Pancreas (tissue), 10 donors: ENCODE measurements around the gene CPLX1. TPM values are rescaled to one million over a fixed set of nuclear protein-coding genes. Genes with fewer than 3 reads are reported as not detected.

Experiments
- ATAC-seq, 4 donors: fragments of 200-7000 bp; cut with Tn5 transposase; one replicate each; pipeline versions ENCODE4 v1.8.0 to v1.9.1; 2020; ENCODE audit warnings: mild to moderate bottlenecking in 4 of 4, moderate library complexity in 4 of 4
- DNase-seq, 6 donors: peaks; one replicate each; pipeline ENCODE4 v3.0.0-alpha.2; 2020
- FAIRE-seq: peaks from 2 replicates; lab custom pipeline; 2012; peaks lifted over from hg19 to GRCh38; lab: Jason Lieb, UNC
- H3K27ac ChIP-seq, 4 donors: fragments of 200-600 bp; sonication (generic); 1 replicate in 3 of 4; 2 replicates in 1 of 4; pipeline versions ENCODE4 v1.5.0 to v1.8.0; 2020
- H3K27me3 ChIP-seq, 4 donors: fragments of 200-600 bp; one replicate each; pipeline ENCODE4 v1.8.0; 2021
- H3K36me3 ChIP-seq, 3 donors: fragments of 200-600 bp; sonication (generic) in 1 of 3; one replicate each; pipeline versions ENCODE4 v1.5.0 to v1.8.0; 2020 to 2021
- H3K4me1 ChIP-seq, 3 donors: fragments of 200-600 bp; one replicate each; pipeline ENCODE4 v1.8.0; 2021
- H3K4me3 ChIP-seq, 4 donors: fragments of 200-600 bp; sonication (generic) in 2 of 4; one replicate each; pipeline versions ENCODE4 v1.5.0 to v1.8.0; 2020 to 2021
- H3K9me3 ChIP-seq, 4 donors: fragments of 200-600 bp; one replicate each; pipeline ENCODE4 v1.8.0; 2021
- CTCF ChIP-seq, 4 donors: fragments of 200-600 bp; sonication (generic) in 3 of 4; IDR thresholded peaks; one replicate each; pipeline versions ENCODE4 v1.5.0 to v1.8.0; 2021; ENCODE audit warnings: antibody characterized with exemption in 4 of 4
- WGBS, 2 donors: extraction: QIAGEN DNeasy Blood & Tissue Kit; methylation state at CpG; one replicate each; pipeline ENCODE4 v1.1.7; 2013; 5-methylcytosine and 5-hydroxymethylcytosine counted together
- intact Hi-C, 3 donors: fragments of 100-400 bp; cut with DNase I; formaldehyde crosslinking; loops; one replicate each; pipeline versions ENCODE4 v1.11.1 to v1.14.2; 2022
- polyA plus RNA-seq, 2 donors: library from polyadenylated mRNA; stranded (reverse); fragments of 200-250 nt; gene quantifications; one replicate each; pipeline ENCODE4 v1.2.3, GENCODE V29; 2013
- total RNA-seq, 6 donors: library from RNA; stranded (reverse); fragmentation: NEBNext Ultra II Directional in 4 of 6; extraction: Animal tissue kit (Norgen Biotek cat#: 25700) in 4 of 6; gene quantifications; one replicate each; pipeline versions ENCODE4 v1.2.1 to v1.2.4, GENCODE V29; 2021 to 2023
- donor health status: healthy with polysubstance abuse.
- donor health status: DM: no; HTN: no; CAD: no; lungs with moderate emphysema.
- donor health status: DM: no; HTN: no; CAD: no.
- donor health status: control.
- donor health status: control.
- donor health status: Bipolar disorder and iron deficiency.
- donor health status: DM: yes; HTN: yes; CAD: no.
- donor health status: DM: no; HTN: no; CAD: no.
- donor health status: DM: no; HTN: no; CAD: no.
- donor health status: DM: yes; HTN: yes; CAD: no.

CPLX1 gene
- total and polyA plus RNA-seq, 8 donors, result 0.51 to 7.7 (median 1.4) TPM

DNA sequence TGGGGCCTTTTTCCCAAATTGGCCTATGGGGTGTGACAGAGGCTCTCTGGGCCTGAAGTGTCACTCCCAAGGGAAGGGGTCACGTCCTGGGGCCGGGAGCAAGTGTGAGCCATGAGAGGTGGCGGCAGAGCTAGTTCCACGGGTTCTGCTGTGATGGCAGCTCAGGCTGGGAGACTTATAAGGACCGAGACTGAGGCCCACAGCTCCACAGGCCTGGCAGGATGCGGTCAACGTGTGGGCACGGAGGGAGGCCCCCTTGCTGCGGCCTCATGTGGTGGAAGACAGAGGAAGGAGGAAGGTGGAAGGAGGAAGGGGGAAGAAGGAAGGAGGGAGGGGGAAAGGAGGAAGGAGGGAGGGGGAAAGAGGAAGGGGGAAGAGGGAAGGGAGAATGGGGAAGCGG is 7.2 kb upstream of the CPLX1 start:
- no peak for TF ChIP-seq CTCF (IDR thresholded peaks at IDR 0.05)
- Histone ChIP-seq H3K4me3 (no peak overlapping the region), H3K36me3 (no peaks in the 10 kb centered on the region), H3K9me3 (peaks cover 0 to 3% (median 0%) of the 10 kb centered on the region in 4 donors), H3K27ac (no peak overlapping the region), H3K27me3 (no peaks in the 10 kb centered on the region), H3K4me1 (peaks cover 7 to 14% (median 7%) of the 10 kb centered on the region in 3 donors)
- 72 to 77% methylated on average over 10 of the region's 10 CpGs for WGBS, 2 donors
- intact Hi-C loops, result no loop called here
- FAIRE-seq, result no peak
- no peak for ATAC-seq
- DNase-seq, result peak in 1 of 6 donors; percentile 49

GRCh38 chr4:832536-832935 is 6.6 kb upstream of the CPLX1 start:
- H3K4me3 ChIP-seq, result no peak overlapping the region
- no peaks in the 10 kb centered on the region for H3K36me3 ChIP-seq
- peak in 2 of 6 donors; percentile 48 to 68 for DNase-seq
- no peak for TF ChIP-seq CTCF (IDR thresholded peaks at IDR 0.05)
- no peak for ATAC-seq
- no peak overlapping the region for H3K27ac ChIP-seq
- FAIRE-seq, result no peak
- WGBS, 2 donors, result 94 to 97% methylated on average over 7 to 9 of the region's 9 CpGs
- H3K27me3 ChIP-seq, result no peaks in the 10 kb centered on the region
- H3K9me3 ChIP-seq, result no peaks in the 10 kb centered on the region
- H3K4me1 ChIP-seq, result peaks cover 7 to 14% (median 7%) of the 10 kb centered on the region in 3 donors
- intact Hi-C loops, result no loop called here

- no peak for TF ChIP-seq CTCF (IDR thresholded peaks at IDR 0.05)
- FAIRE-seq (no peak), ATAC-seq (no peak), DNase-seq (peak in 1 of 6 donors; percentile 27)
- Histone ChIP-seq H3K27me3 (no peaks in the 10 kb centered on the region), H3K36me3 (no peaks in the 10 kb centered on the region), H3K27ac (no peak overlapping the region), H3K4me3 (no peak overlapping the region), H3K4me1 (peaks cover 7 to 14% (median 7%) of the 10 kb centered on the region in 3 donors), H3K9me3 (no peaks in the 10 kb centered on the region)
- WGBS, 2 donors, result 96 to 97% methylated on average over 6 to 7 of the region's 7 CpGs
- intact Hi-C loops, result no loop called here
Measured at GRCh38 chr4:832108-832507, 6.2 kb upstream of the CPLX1 start.

- H3K9me3 ChIP-seq, result no peaks in the 10 kb centered on the region
- FAIRE-seq (no peak), ATAC-seq (no peak), DNase-seq (no peak)
- peaks cover 6 to 9% (median 7%) of the 10 kb centered on the region in 3 donors for H3K4me1 ChIP-seq
- intact Hi-C loops, result no loop called here
- no peak overlapping the region for H3K27ac ChIP-seq
- H3K27me3 ChIP-seq, result no peaks in the 10 kb centered on the region
- no peak overlapping the region for H3K4me3 ChIP-seq
- TF ChIP-seq CTCF (IDR thresholded peaks at IDR 0.05), result no peak
- WGBS, 2 donors, result 65 to 84% methylated on average over 3 of the region's 3 CpGs
- no peaks in the 10 kb centered on the region for H3K36me3 ChIP-seq
Measured at GRCh38 chr4:831483-831805, 5.5 kb upstream of the CPLX1 start.

DNA sequence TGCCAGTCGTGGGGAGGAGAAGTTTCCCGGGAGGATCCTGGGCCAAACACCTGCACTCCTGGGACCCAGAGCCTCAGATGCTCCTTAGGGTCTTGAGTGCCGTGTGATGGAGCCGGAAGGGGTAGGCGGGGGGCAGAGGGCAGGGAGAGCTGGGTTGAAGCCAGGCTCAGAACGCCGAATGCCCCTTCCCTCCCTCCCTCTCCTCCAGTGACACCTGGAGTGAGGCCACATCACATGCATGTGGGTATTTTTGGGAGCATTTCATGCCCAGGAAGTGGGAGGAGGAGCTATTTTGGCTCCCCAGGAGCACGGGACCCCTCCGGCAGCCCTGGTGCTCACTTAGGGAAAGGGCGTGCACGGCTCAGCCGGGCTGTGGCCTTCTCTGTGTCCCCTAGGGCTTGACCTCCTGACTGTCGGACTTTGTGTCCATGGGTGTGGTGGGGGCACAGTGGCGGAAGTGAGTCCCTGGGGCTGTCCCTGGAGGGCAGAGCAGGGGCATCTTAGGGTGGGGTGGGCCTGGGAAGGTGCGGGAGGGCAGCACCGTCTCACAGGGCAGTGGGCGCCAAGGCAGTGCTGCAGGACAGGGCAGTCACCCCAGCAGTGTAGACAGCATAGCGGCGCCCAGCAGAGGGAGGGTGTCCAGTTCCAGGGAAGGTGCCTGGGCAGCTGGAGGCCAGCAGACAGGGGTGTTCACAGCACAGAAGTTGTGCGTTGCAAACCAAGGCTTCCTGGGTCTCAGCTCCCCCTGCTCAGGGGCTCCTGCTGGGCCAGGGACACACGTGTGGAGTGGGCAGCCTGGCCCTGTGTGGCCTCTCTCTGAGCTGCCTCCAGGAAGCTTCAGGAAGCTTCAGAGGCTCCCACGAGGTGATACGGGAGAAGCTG is 4.9 kb upstream of the CPLX1 start:
- no peak overlapping the region for H3K27ac ChIP-seq
- no peak for ATAC-seq
- H3K4me1 ChIP-seq, result peaks cover under 1 to 5% (median 2%) of the 10 kb centered on the region in 3 donors
- intact Hi-C loops, result no loop called here
- no peak for FAIRE-seq
- DNase-seq, result peak in 1 of 6 donors; percentile 60
- H3K27me3 ChIP-seq, result no peaks in the 10 kb centered on the region
- H3K9me3 ChIP-seq, result no peaks in the 10 kb centered on the region
- H3K4me3 ChIP-seq, result no peak overlapping the region
- no peaks in the 10 kb centered on the region for H3K36me3 ChIP-seq
- no peak for TF ChIP-seq CTCF (IDR thresholded peaks at IDR 0.05)
- WGBS, 2 donors, result 77 to 87% methylated on average over 23 of the region's 23 CpGs
